Uterus (tissue), 4 donors: ENCODE data around the gene PACS1. TPM values are rescaled to one million over a fixed set of nuclear protein-coding genes. Genes with fewer than 3 reads are reported as not detected.
A peak's percentile ranks its signal among the peaks of the same experiment; 100 is the strongest.
"Not testable (repeated sequence)": the region's sequence is repeated elsewhere in the genome, so short reads cannot be mapped to it uniquely, and the experiment has no call there.

Source experiments
- DNase-seq, 2 donors: peaks; one replicate each; pipeline ENCODE4 v3.0.0-alpha.2; 2019 to 2020
- H3K27ac ChIP-seq, 2 donors: fragments of 200-600 bp; sonication (generic); 1 replicate in 1 of 2; 2 replicates in 1 of 2; pipeline ENCODE4 v1.5.1; 2016 to 2018
- H3K27me3 ChIP-seq, 2 donors: fragments of 200-600 bp; sonication (generic); one replicate each; pipeline ENCODE4 v1.5.1; 2018 to 2019; ENCODE audit warnings: control low read depth in 1 of 2
- H3K36me3 ChIP-seq, 2 donors: fragments of 200-600 bp; sonication (generic); one replicate each; pipeline ENCODE4 v1.5.1; 2019; ENCODE audit warnings: control low read depth in 1 of 2
- H3K4me1 ChIP-seq, 2 donors: fragments of 200-600 bp; sonication (generic); one replicate each; pipeline ENCODE4 v1.5.1; 2018 to 2019; ENCODE audit warnings: control low read depth in 1 of 2
- H3K4me3 ChIP-seq, 2 donors: fragments of 200-600 bp; sonication (generic); 1 replicate in 1 of 2; 2 replicates in 1 of 2; pipeline ENCODE4 v1.5.1; 2018 to 2019; ENCODE audit warnings: mild to moderate bottlenecking in 1 of 2
- H3K9me3 ChIP-seq, 2 donors: fragments of 200-600 bp; sonication (generic); one replicate each; pipeline ENCODE4 v1.5.1; 2019; ENCODE audit warnings: control low read depth in 1 of 2
- POLR2A ChIP-seq, 2 donors: fragments of 450-650 bp; IDR thresholded peaks; one replicate each; pipeline ENCODE4 v1.6.1; 2016; ENCODE audit warnings: antibody characterized with exemption in 2 of 2, mild to moderate bottlenecking in 1 of 2, moderate library complexity in 1 of 2
- intact Hi-C: fragments of 100-400 bp; cut with DNase I; formaldehyde crosslinking; loops from one replicate; pipeline ENCODE4 v1.15.1; 2023; ENCODE audit warnings: low total_unique reads
- total RNA-seq, 4 donors: library from RNA; depleted of rRNA in 3 of 4; stranded (reverse); fragments of >200 nt in 3 of 4; gene quantifications; one replicate each; pipeline versions ENCODE4 v1.1.0 to v1.2.4, GENCODE V29; 2014 to 2023
- TF ChIP-seq, protein P1 (sequence below), 4 experiments: fragments of 200-600 bp in 2 of 4; fragments of 450-650 bp in 2 of 4; sonication (generic) in 2 of 4; IDR thresholded peaks; one replicate each; pipeline ENCODE4 v1.5.1; 2016 to 2019; ENCODE audit warnings: antibody characterized with exemption in 4 of 4, mild to moderate bottlenecking in 2 of 4, moderate library complexity in 1 of 4
- donor health status: DM: yes; HTN: yes; CAD: no.

The PACS1 gene
- total RNA-seq, 4 donors from 2014 or later, result 2.9 to 79.2 (median 57.2) TPM

DNA sequence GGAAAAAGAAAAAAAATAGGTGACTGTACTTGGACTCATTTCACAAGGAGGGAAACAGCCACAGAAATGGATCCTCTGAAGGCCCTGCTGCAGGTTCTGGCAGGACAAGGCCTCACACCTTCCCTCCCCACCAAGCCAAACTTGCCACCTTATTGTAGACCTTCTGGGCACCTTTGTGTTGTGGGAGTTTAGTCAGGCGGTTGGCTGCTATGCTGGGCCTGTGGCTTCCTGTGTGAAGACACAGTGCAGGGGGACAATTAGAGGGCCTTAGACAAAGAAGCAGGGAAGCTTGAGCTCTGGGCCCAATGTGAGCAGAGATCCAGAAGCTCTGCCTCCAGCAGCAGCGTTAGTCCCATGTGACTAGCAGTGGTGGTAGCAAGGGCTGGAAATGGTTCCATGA lies 202.5 kb downstream of the PACS1 start:
- intact Hi-C loops, result no loop called here

DNA sequence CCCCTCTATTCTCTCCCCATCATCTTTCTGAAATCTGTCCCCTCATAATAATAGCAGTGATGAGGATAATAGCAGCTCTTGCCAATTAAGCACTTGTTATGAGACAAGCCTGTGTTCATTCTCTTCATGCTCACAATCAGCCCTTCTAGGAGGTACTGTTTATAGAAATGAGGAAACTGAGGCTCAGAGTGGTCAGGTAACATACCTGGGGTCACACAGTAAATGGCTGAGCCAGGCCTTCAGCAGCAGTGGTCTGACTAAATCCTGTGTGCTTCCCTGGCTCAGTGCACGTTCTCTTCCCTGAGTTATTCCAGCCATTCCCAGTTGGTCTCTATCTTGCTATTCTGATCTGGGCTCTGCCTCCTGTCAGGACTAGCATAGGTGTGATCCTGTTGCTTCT lies 204.1 kb downstream of the PACS1 start:
- no peak overlapping the region for H3K4me3 ChIP-seq
- peaks cover 6 to 16% of the 10 kb centered on the region in 2 donors for H3K4me1 ChIP-seq
- no peak overlapping the region for H3K27ac ChIP-seq
- no peak for DNase-seq
- no peak for TF ChIP-seq POLR2A (IDR thresholded peaks at IDR 0.05)
- TF ChIP-seq, protein P1, sequence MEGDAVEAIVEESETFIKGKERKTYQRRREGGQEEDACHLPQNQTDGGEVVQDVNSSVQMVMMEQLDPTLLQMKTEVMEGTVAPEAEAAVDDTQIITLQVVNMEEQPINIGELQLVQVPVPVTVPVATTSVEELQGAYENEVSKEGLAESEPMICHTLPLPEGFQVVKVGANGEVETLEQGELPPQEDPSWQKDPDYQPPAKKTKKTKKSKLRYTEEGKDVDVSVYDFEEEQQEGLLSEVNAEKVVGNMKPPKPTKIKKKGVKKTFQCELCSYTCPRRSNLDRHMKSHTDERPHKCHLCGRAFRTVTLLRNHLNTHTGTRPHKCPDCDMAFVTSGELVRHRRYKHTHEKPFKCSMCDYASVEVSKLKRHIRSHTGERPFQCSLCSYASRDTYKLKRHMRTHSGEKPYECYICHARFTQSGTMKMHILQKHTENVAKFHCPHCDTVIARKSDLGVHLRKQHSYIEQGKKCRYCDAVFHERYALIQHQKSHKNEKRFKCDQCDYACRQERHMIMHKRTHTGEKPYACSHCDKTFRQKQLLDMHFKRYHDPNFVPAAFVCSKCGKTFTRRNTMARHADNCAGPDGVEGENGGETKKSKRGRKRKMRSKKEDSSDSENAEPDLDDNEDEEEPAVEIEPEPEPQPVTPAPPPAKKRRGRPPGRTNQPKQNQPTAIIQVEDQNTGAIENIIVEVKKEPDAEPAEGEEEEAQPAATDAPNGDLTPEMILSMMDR (IDR thresholded peaks at IDR 0.05), result no peak
- H3K27me3 ChIP-seq, result no peaks in the 10 kb centered on the region
- intact Hi-C loops, result no loop called here
- H3K36me3 ChIP-seq, result no peaks in the 10 kb centered on the region
- no peaks in the 10 kb centered on the region for H3K9me3 ChIP-seq

More for the DNA sequence above, 202.5 kb downstream of the PACS1 start:
- Histone ChIP-seq H3K4me1 (peaks cover 6% of the 10 kb centered on the region in 2 donors), H3K9me3 (no peaks in the 10 kb centered on the region), H3K4me3 (no peak overlapping the region), H3K36me3 (no peaks in the 10 kb centered on the region), H3K27ac (no peak overlapping the region), H3K27me3 (no peaks in the 10 kb centered on the region)
- TF ChIP-seq, protein P1 (IDR thresholded peaks at IDR 0.05), result no peak
- TF ChIP-seq POLR2A (IDR thresholded peaks at IDR 0.05), result no peak
- DNase-seq, result no peak

DNA sequence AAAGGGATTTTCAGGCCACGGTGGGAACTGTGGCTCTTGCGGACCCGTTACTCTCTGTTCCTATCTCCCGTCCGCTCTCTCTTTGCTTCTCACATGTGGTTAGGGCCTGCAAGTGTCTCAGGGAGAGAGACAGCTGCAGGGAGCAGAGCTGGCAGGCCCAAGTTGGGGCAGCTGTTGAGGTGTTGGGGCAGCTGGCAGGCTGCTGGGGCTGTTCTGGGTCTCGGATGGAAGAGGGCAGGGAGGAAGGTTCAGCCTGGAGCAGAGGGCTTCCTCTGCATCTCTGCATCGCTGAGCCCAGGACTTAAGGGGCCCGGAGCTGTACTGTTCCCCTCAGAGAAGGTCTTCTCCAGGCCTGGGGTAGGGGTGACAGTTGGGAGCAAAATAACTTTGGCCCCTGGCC lies 205.3 kb downstream of the PACS1 start:
- TF ChIP-seq, protein P1 (IDR thresholded peaks at IDR 0.05), result no peak
- no peak for TF ChIP-seq POLR2A (IDR thresholded peaks at IDR 0.05)

DNA sequence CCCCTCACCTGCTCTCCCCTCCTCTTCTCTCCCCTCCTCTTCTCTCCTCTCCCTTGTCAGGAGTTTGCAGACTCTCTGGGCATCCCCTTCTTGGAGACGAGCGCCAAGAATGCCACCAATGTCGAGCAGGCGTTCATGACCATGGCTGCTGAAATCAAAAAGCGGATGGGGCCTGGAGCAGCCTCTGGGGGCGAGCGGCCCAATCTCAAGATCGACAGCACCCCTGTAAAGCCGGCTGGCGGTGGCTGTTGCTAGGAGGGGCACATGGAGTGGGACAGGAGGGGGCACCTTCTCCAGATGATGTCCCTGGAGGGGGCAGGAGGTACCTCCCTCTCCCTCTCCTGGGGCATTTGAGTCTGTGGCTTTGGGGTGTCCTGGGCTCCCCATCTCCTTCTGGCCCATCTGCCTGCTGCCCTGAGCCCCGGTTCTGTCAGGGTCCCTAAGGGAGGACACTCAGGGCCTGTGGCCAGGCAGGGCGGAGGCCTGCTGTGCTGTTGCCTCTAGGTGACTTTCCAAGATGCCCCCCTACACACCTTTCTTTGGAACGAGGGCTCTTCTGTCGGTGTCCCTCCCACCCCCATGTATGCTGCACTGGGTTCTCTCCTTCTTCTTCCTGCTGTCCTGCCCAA lies 206.0 kb downstream of the PACS1 start:
- intact Hi-C loops, result no loop called here
- TF ChIP-seq POLR2A (IDR thresholded peaks at IDR 0.05), result no peak
- TF ChIP-seq, protein P1 (IDR thresholded peaks at IDR 0.05), result no peak

More for the DNA sequence above, 205.3 kb downstream of the PACS1 start:
- Histone ChIP-seq H3K9me3 (no peaks in the 10 kb centered on the region), H3K4me3 (no peak overlapping the region), H3K4me1 (peaks cover 4 to 10% of the 10 kb centered on the region in 2 donors), H3K27me3 (no peaks in the 10 kb centered on the region), H3K36me3 (no peaks in the 10 kb centered on the region), H3K27ac (no peak overlapping the region)
- intact Hi-C loops, result no loop called here
- DNase-seq, result no peak

DNA sequence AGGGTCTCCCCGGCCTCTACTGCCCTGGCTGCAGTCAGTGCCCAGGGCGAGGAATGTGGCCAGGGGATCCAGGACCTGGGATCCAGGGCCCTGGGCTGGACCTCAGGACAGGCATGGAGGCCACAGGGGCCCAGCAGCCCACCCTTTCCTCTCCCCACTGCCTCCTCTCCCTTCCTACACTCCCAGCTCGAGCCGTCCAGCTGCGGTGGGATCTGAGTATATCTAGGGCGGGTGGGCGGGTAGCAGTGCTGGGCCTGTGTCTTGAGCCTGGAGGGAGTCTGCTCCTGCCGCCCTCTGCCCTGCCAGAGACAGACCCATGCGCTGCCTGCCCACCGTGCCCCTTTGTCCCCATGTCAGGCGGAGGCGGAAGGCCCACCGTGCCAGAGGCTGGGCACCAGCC lies 206.5 kb downstream of the PACS1 start:
- H3K27ac ChIP-seq, H3K9me3 ChIP-seq, H3K27me3 ChIP-seq, intact Hi-C loops, DNase-seq, H3K36me3 ChIP-seq, H3K4me3 ChIP-seq: not testable (repeated sequence)
- peaks cover 0 to 10% of the 10 kb centered on the region in 2 donors for H3K4me1 ChIP-seq

More for the DNA sequence above, 206.0 kb downstream of the PACS1 start:
- Histone ChIP-seq H3K4me1 (peaks cover 0 to 10% of the 10 kb centered on the region in 2 donors), H3K27ac (no peak overlapping the region), H3K27me3 (no peaks in the 10 kb centered on the region), H3K9me3 (no peaks in the 10 kb centered on the region), H3K4me3 (no peak overlapping the region), H3K36me3 (no peaks in the 10 kb centered on the region)
- no peak for DNase-seq

DNA sequence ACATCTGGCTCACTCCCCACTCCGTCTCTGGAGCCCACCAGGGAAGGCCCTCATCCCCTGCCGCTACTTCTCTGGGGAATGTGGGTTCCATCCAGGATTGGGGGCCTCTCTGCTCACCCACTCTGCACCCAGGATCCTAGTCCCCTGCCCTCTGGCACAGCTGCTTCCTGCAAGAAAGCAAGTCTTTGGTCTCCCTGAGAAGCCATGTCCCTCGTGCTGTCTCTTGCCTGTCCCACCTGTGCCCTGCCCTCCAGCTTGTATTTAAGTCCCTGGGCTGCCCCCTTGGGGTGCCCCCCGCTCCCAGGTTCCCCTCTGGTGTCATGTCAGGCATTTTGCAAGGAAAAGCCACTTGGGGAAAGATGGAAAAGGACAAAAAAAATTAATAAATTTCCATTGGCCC lies 207.0 kb downstream of the PACS1 start:
- Histone ChIP-seq H3K4me1 (peaks cover 0 to 10% of the 10 kb centered on the region in 2 donors), H3K27ac (peak overlapping the region in 1 of 2 donors; percentile 48)
- DNase-seq, H3K36me3 ChIP-seq, intact Hi-C loops, H3K27me3 ChIP-seq, H3K9me3 ChIP-seq, H3K4me3 ChIP-seq: not testable (repeated sequence)
